GM12878 (cell line): ENCODE data around the gene MRC2. TPM values are rescaled to one million over a fixed set of nuclear protein-coding genes. Genes with fewer than 3 reads are reported as not detected.

Experiments used
- ATAC-seq: fragments of 200-7000 bp; cut with Tn5 transposase; 3 replicates; pipeline ENCODE4 v1.9.1; 2020; ENCODE audit warnings: mild to moderate bottlenecking, moderate library complexity
- BruUV-seq: library from RNA; stranded (reverse); fragments of 400-500 nt; replicated peaks from 2 replicates; lab custom pipeline; 2021; lab: Mats Ljungman, UMichigan
- CTCF ChIA-PET: fragments of 300-600 bp; sonication (Branson Sonifier 250); formaldehyde crosslinking; extraction: SDS; loops from one replicate; lab custom pipeline; 2021; ENCODE audit warnings: inconsistent platforms; lab: Yijun Ruan, JAX
- POLR2A ChIA-PET: fragments of 350-600 bp; formaldehyde crosslinking; extraction: SDS; loops from one replicate; lab custom pipeline; 2021; ENCODE audit warnings: inconsistent platforms; lab: Charles Lee
- RAD21 ChIA-PET: fragments of 300-600 bp; sonication (Branson Sonifier 250); formaldehyde crosslinking; loops from one replicate; lab custom pipeline; 2023; ENCODE audit warnings: antibody characterized with exemption; ENCODE audit not compliant: unreplicated experiment; lab: Charles Lee
- SMC1A ChIA-PET: fragments of 300-600 bp; sonication (Branson Sonifier 250); formaldehyde crosslinking; loops from one replicate; lab custom pipeline; 2023; ENCODE audit not compliant: unreplicated experiment, uncharacterized antibody; lab: Charles Lee
- DNase-seq: peaks from one replicate; pipeline ENCODE4 v3.0.0-alpha.2; 2011; ENCODE audit warnings: low read depth, low spot score
- FAIRE-seq: peaks from 3 replicates; lab custom pipeline; 2011; peaks lifted over from hg19 to GRCh38; lab: Jason Lieb, UNC
- H2AFZ ChIP-seq: 2 replicates; pipeline ENCODE4 v1.6.0; 2011; ENCODE audit warnings: low read depth, low read length, control low read depth; ENCODE audit not compliant: control insufficient read depth
- H3K27ac ChIP-seq: 2 replicates; pipeline ENCODE4 v1.5.1; 2011; ENCODE audit warnings: control low read depth; ENCODE audit not compliant: control insufficient read depth, insufficient read depth
- H3K27me3 ChIP-seq, 2 experiments: replicated peaks in 1 of 2; 2 replicates each; pipeline versions ENCODE4 v1.6.0 to v1.6.1; 2011; ENCODE audit warnings: low read length in 1 of 2; ENCODE audit not compliant: control insufficient read depth in 2 of 2, insufficient read depth in 2 of 2
- H3K36me3 ChIP-seq, 2 experiments: 2 replicates each; pipeline ENCODE4 v1.5.1; 2011; ENCODE audit warnings: low read length in 1 of 2; ENCODE audit not compliant: control insufficient read depth in 2 of 2, insufficient read depth in 2 of 2
- H3K4me1 ChIP-seq: 2 replicates; pipeline ENCODE4 v1.6.1; 2011; ENCODE audit warnings: mild to moderate bottlenecking, low read length, moderate library complexity, mixed read lengths; ENCODE audit not compliant: control insufficient read depth, insufficient read depth
- H3K4me2 ChIP-seq: 2 replicates; pipeline ENCODE4 v1.6.0; 2011; ENCODE audit warnings: control low read depth; ENCODE audit not compliant: control insufficient read depth, insufficient read depth
- H3K4me3 ChIP-seq: fragments of 200-600 bp; sonication (generic); 2 replicates; pipeline ENCODE4 v1.5.1; 2016
- H3K79me2 ChIP-seq: 2 replicates; pipeline ENCODE4 v1.6.0; 2011; ENCODE audit warnings: low read length; ENCODE audit not compliant: control insufficient read depth, insufficient read depth
- H3K9ac ChIP-seq: 2 replicates; pipeline ENCODE4 v1.8.0; 2011; ENCODE audit warnings: low read length, control low read depth, mixed read lengths; ENCODE audit not compliant: control insufficient read depth, insufficient read depth
- H3K9me3 ChIP-seq: replicated peaks from 3 replicates; pipeline ENCODE4 v1.5.1; 2011; ENCODE audit warnings: mild to moderate bottlenecking, low read length; ENCODE audit not compliant: control insufficient read depth, insufficient read depth
- H4K20me1 ChIP-seq: 2 replicates; pipeline ENCODE4 v1.6.0; 2011; ENCODE audit not compliant: control insufficient read depth, insufficient read depth
- BHLHE40 ChIP-seq, 2 experiments: fragments of 450-650 bp in 1 of 2; IDR thresholded peaks; 2 replicates each; pipeline ENCODE4 v1.6.1; 2011 to 2017; ENCODE audit warnings: low read depth in 2 of 2, borderline replicate concordance in 1 of 2, improper control_type of control experiment in 1 of 2, low read length in 1 of 2, mild to moderate bottlenecking in 1 of 2
- CEBPZ ChIP-seq: fragments of 150-350 bp; IDR thresholded peaks from 2 replicates; pipeline ENCODE4 v1.6.1; 2016; ENCODE audit warnings: low read depth, low read length
- CHD2 ChIP-seq: IDR thresholded peaks from 2 replicates; pipeline ENCODE4 v1.6.1; 2011; ENCODE audit warnings: low read depth, low read length, improper control_type of control experiment, borderline replicate concordance
- CTCF ChIP-seq, 3 experiments: IDR thresholded peaks in 2 of 3; conservative IDR thresholded peaks in 1 of 3; 2 replicates each; pipeline ENCODE4 v1.5.1; 2011; ENCODE audit warnings: low read depth in 3 of 3, low read length in 3 of 3, mild to moderate bottlenecking in 3 of 3, control low read depth in 2 of 3, moderate library complexity in 2 of 3, inconsistent platforms in 1 of 3, mixed read lengths in 1 of 3; ENCODE audit not compliant: control insufficient read depth in 2 of 3, insufficient read depth in 1 of 3; ENCODE audit errors: extremely low read depth in 1 of 3
- FOXM1 ChIP-seq: IDR thresholded peaks from 2 replicates; pipeline ENCODE4 v1.6.1; 2012; ENCODE audit warnings: low read depth, mild to moderate bottlenecking, inconsistent platforms, low read length, moderate library complexity
- NBN ChIP-seq: fragments of 450-650 bp; IDR thresholded peaks from 2 replicates; pipeline ENCODE4 v1.6.1; 2016
- NR2C2 ChIP-seq: IDR thresholded peaks from 2 replicates; pipeline ENCODE4 v1.6.1; 2011; ENCODE audit warnings: borderline replicate concordance, low read depth; ENCODE audit not compliant: control insufficient read depth, insufficient read length
- PAX5 ChIP-seq: IDR thresholded peaks from 2 replicates; pipeline ENCODE4 v1.6.1; 2011; ENCODE audit warnings: low read depth, low read length, borderline replicate concordance
- RELA ChIP-seq: fragments of 450-650 bp; IDR thresholded peaks from 2 replicates; pipeline ENCODE4 v1.8.0; 2014; ENCODE audit warnings: borderline replicate concordance; ENCODE audit not compliant: partially characterized antibody
- RFX5 ChIP-seq: IDR thresholded peaks from 2 replicates; pipeline ENCODE4 v1.6.1; 2011; ENCODE audit warnings: low read depth, low read length, improper control_type of control experiment
- WGBS: methylation state at CpG from one replicate; pipeline ENCODE4 v1.1.6; 2016; ENCODE audit warnings: low lambda C conversion rate; ENCODE audit not compliant: insufficient replicate concordance, insufficient coverage; ENCODE audit errors: missing lambda C conversion rate; 5-methylcytosine and 5-hydroxymethylcytosine counted together
- in situ Hi-C: fragments of 300-500 bp; cut with MboI; formaldehyde crosslinking; loops from 9 replicates; pipeline ENCODE4 v1.14.3; 2018; ENCODE audit warnings: mixed read lengths
- intact Hi-C: fragments of 100-400 bp; cut with micrococcal nuclease; formaldehyde crosslinking; loops from one replicate; pipeline ENCODE4 v1.14.2; 2022; ENCODE audit not compliant: unreplicated experiment
- polyA plus RNA-seq, 11 experiments: library from polyadenylated mRNA; depleted of rRNA in 4 of 11; unstranded in 6 of 11; stranded (reverse) in 5 of 11; fragments of >200 nt; fragmentation: Nextera tagmentation in 4 of 11; fragmentation: Illumina TruSeq in 1 of 11; extraction: Ambion mirVana in 4 of 11; extraction: Trizol in 1 of 11; gene quantifications; 1 replicate in 1 of 11; 2 replicates in 10 of 11; pipeline versions ENCODE4 v1.2.1 to v1.2.3, GENCODE V29; 2011 to 2016; ENCODE audit warnings: inconsistent platforms in 2 of 11, missing spikeins in 2 of 11, low read depth in 1 of 11
- total RNA-seq, 4 experiments: library from RNA; depleted of rRNA in 3 of 4; stranded (reverse); fragments of >200 nt in 3 of 4; fragmentation: Illumina TruSeq in 1 of 4; extraction: Trizol in 1 of 4; gene quantifications; 2 replicates each; pipeline versions ENCODE4 v1.2.1 to v1.2.3, GENCODE V29; 2013 to 2021

The MRC2 gene
- total and polyA plus RNA-seq, 10 of the 15 experiments (the other 5 are each of a cell fraction or from before 2014, with no cell fraction given), result 0.04 to 0.96 (median 0.30) TPM; not detected in 1

GRCh38 chr17:62716834-62717588 is 89.5 kb downstream of the MRC2 start:
- DNase-seq, result no peak
- intact Hi-C loops, result no loop called here
- Histone ChIP-seq H3K9me3 (no peaks in the 10 kb centered on the region; the same call in 2 of the 3 replicates), H3K36me3 (no peaks in the 10 kb centered on the region), H3K4me3 (no peak overlapping the region), H3K4me1 (no peaks in the 10 kb centered on the region), H3K4me2 (no peak overlapping the region), H3K9ac (no peak overlapping the region), H3K27ac (no peak overlapping the region), H3K79me2 (no peaks in the 10 kb centered on the region), H3K27me3 (no peaks in the 10 kb centered on the region), H2AFZ (no peak overlapping the region), H4K20me1 (no peaks in the 10 kb centered on the region)
- no peak for ATAC-seq
- RAD21 ChIA-PET, result no interaction called here
- TF ChIP-seq BHLHE40 (IDR thresholded peaks at IDR 0.05; ENCODE audit: borderline replicate concordance in 1 of 2, low read depth in 2 of 2, low read length in 1 of 2), result no peak
- POLR2A ChIA-PET, result no interaction called here
- 75% methylated on average over 23 of the region's 23 CpGs for WGBS
- FAIRE-seq, result no peak
- CTCF ChIA-PET, result interaction anchor here (0.9 kb wide), 1 partner anchor 16 kb away, joined by 4 read pairs; no protein-coding TSS in a partner anchor
- no TSS peak for BruUV-seq
- in situ Hi-C loops, result no loop called here
- SMC1A ChIA-PET, result no interaction called here

GRCh38 chr17:62717589-62717855 is 90.1 kb downstream of the MRC2 start:
- Histone ChIP-seq H2AFZ (no peak overlapping the region), H3K9me3 (no peaks in the 10 kb centered on the region; the same call in 2 of the 3 replicates), H3K4me1 (no peaks in the 10 kb centered on the region), H3K4me2 (no peak overlapping the region), H4K20me1 (no peaks in the 10 kb centered on the region), H3K27ac (no peak overlapping the region), H3K27me3 (no peaks in the 10 kb centered on the region), H3K79me2 (no peaks in the 10 kb centered on the region), H3K36me3 (no peaks in the 10 kb centered on the region), H3K4me3 (no peak overlapping the region), H3K9ac (no peak overlapping the region)
- ChIA-PET CTCF (no interaction called here), POLR2A (no interaction called here), RAD21 (no interaction called here), SMC1A (no interaction called here)
- in situ Hi-C loops (no loop called here), intact Hi-C loops (no loop called here)
- no TSS peak for BruUV-seq
- DNase-seq (no peak), FAIRE-seq (no peak), ATAC-seq (no peak)
- WGBS, result 89% methylated on average over 6 of the region's 6 CpGs
- TF ChIP-seq FOXM1 (no peak), NBN (no peak), CHD2 (no peak), PAX5 (no peak), RFX5 (no peak), RELA (no peak), NR2C2 (no peak), CTCF (IDR thresholded peaks at IDR 0.05 in 2 of 3, conservative IDR thresholded peaks at IDR 0.05 in 1 of 3; ENCODE audit: control insufficient read depth in 2 of 3, extremely low read depth in 1 of 3, insufficient read depth in 1 of 3, low read depth in 3 of 3, low read length in 3 of 3) (no peak), CEBPZ (no peak)
